K562 (cell line): ENCODE results near the gene DLGAP3. TPM values are rescaled to one million over a fixed set of nuclear protein-coding genes. Genes with fewer than 3 reads are reported as not detected.

Source experiments
- CEBPG ChIP-seq, 3 experiments: fragments of 200-800 bp in 1 of 3; sonication (Bioruptor generic) in 1 of 3; sonication (generic) in 1 of 3; formaldehyde crosslinking in 1 of 3; IDR thresholded peaks in 2 of 3; conservative IDR thresholded peaks in 1 of 3; 2 replicates each; pipeline versions ENCODE4 v1.6.1 to v1.8.0; 2016 to 2022; ENCODE audit warnings: missing compliant biosample characterization in 2 of 3, missing genetic modification characterization in 2 of 3, mild to moderate bottlenecking in 1 of 3, missing genetic modification reagents in 1 of 3
- E2F6 ChIP-seq, 2 experiments: IDR thresholded peaks; 2 replicates each; pipeline ENCODE4 v1.6.1; 2011; ENCODE audit warnings: borderline replicate concordance in 1 of 2, control low read depth in 1 of 2, low read depth in 1 of 2, low read length in 1 of 2, mild to moderate bottlenecking in 1 of 2, mixed read lengths in 1 of 2, moderate library complexity in 1 of 2; ENCODE audit not compliant: insufficient read depth in 1 of 2, insufficient read length in 1 of 2, poor library complexity in 1 of 2, severe bottlenecking in 1 of 2; ENCODE audit errors: extremely low read depth in 1 of 2
- MGA ChIP-seq: fragments of 450-650 bp; IDR thresholded peaks from 2 replicates; pipeline ENCODE4 v1.6.1; 2016; ENCODE audit warnings: mild to moderate bottlenecking, moderate library complexity
- polyA plus RNA-seq, 8 experiments: library from polyadenylated mRNA; depleted of rRNA in 4 of 8; stranded (reverse) in 5 of 8; unstranded in 3 of 8; fragments of >200 nt; fragmentation: Nextera tagmentation in 2 of 8; fragmentation: Illumina TruSeq in 1 of 8; extraction: Ambion mirVana in 2 of 8; extraction: Trizol in 1 of 8; gene quantifications; 2 replicates each; pipeline versions ENCODE4 v1.2.1 to v1.2.3, GENCODE V29; 2011 to 2014; ENCODE audit warnings: inconsistent platforms in 1 of 8, missing spikeins in 1 of 8
- total RNA-seq, 7 experiments: library from RNA; depleted of rRNA in 6 of 7; stranded (reverse); fragments of >200 nt in 6 of 7; fragmentation: Illumina TruSeq in 2 of 7; extraction: Trizol in 2 of 7; gene quantifications; 2 replicates each; pipeline versions ENCODE4 v1.2.1 to v1.2.3, GENCODE V29; 2011 to 2021; ENCODE audit warnings: low replicate concordance in 1 of 7

The DLGAP3 gene
- total and polyA plus RNA-seq, 9 of the 15 experiments (the other 6 are each of a cell fraction or from before 2014, with no cell fraction given): 0.01 to 0.16 (median 0.07) TPM; not detected in 6

- peak; percentile 54 for TF ChIP-seq MGA
- TF ChIP-seq CEBPG (CRISPR knock-in tag; IDR thresholded peaks at IDR 0.05): no peak
- peak in 1 of 2 experiments; percentile 27; a peak in 1 of 4 replicates for TF ChIP-seq CEBPG (tag; conservative IDR thresholded peaks at IDR 0.05 in 1 of 2, IDR thresholded peaks at IDR 0.05 in 1 of 2)
- peak in 1 of 2 experiments; percentile 49 for TF ChIP-seq E2F6 (IDR thresholded peaks at IDR 0.05; ENCODE audit: borderline replicate concordance in 1 of 2, extremely low read depth in 1 of 2, insufficient read depth in 1 of 2, insufficient read length in 1 of 2, low read depth in 1 of 2, low read length in 1 of 2, poor library complexity in 1 of 2, severe bottlenecking in 1 of 2)
Measured at GRCh38 chr1:34946211-34946610, 16.8 kb upstream of the DLGAP3 start (continued).
